Upper lobe of left lung (tissue), 4 donors: Measurements from ENCODE around the gene TAAR8.
"Not testable (repeated sequence)": the region's sequence is repeated elsewhere in the genome, so short reads cannot be mapped to it uniquely, and the experiment has no call there.

Source experiments
- CTCF ChIP-seq, 6 experiments: fragments of 450-650 bp in 4 of 6; fragments of 200-600 bp in 2 of 6; sonication (generic) in 2 of 6; IDR thresholded peaks; one replicate each; pipeline ENCODE4 v1.5.1; 2016 to 2019; ENCODE audit warnings: antibody characterized with exemption in 6 of 6
- EP300 ChIP-seq, 4 donors: sonication (generic); formaldehyde crosslinking; IDR thresholded peaks; one replicate each; pipeline ENCODE4 v1.5.1; 2017; ENCODE audit warnings: antibody characterized with exemption in 4 of 4, control low read depth in 2 of 4
- POLR2A ChIP-seq, 4 donors: fragments of 450-650 bp; IDR thresholded peaks; one replicate each; pipeline ENCODE4 v1.5.1; 2016 to 2017; ENCODE audit warnings: antibody characterized with exemption in 4 of 4, mild to moderate bottlenecking in 2 of 4
- POLR2AphosphoS5 ChIP-seq, 2 donors: sonication (generic); formaldehyde crosslinking; IDR thresholded peaks; one replicate each; pipeline ENCODE4 v1.5.1; 2017; ENCODE audit warnings: antibody characterized with exemption in 2 of 2

- not testable (repeated sequence) for TF ChIP-seq CTCF, POLR2A, POLR2AphosphoS5, EP300 (IDR thresholded peaks at IDR 0.05)
These were observed 17.9 kb upstream of the TAAR8 start for GRCh38 chr6:132534546-132534945.
